ENCODE data around the gene GALP. TPM values are rescaled to one million over a fixed set of nuclear protein-coding genes. Genes with fewer than 3 reads are reported as not detected.

GALP gene
- total RNA-seq, 1 donor from 2014 or later, result not detected

Other genes starting within 250 kb of the GALP start
- not detected in 2 replicates for gene NLRP13, start 243.7 kb upstream of the GALP start, total RNA-seq
- not detected in 2 replicates for gene NLRP8, start 228.2 kb upstream of the GALP start, total RNA-seq
- gene NLRP5, start 189.2 kb upstream of the GALP start, total RNA-seq, result not detected in 2 replicates
- gene ZNF787, start 54.7 kb upstream of the GALP start, total RNA-seq, result 32.6 and 33.3 TPM in 2 replicates
- gene ZNF444, start 34.7 kb upstream of the GALP start, total RNA-seq, result 29.6 and 32.4 TPM in 2 replicates
- not detected in 2 replicates for gene ZSCAN5B, start 21.8 kb downstream of the GALP start, total RNA-seq
- not detected in 2 replicates for gene ZSCAN5C, start 26.3 kb downstream of the GALP start, total RNA-seq
- 2.8 and 3.7 TPM in 2 replicates for gene EDDM13, start 96.7 kb downstream of the GALP start, total RNA-seq
- 10.0 and 10.1 TPM in 2 replicates for gene ZSCAN5A, start 138.8 kb downstream of the GALP start, total RNA-seq
- 1.1 and 1.7 TPM in 2 replicates for gene ZNF582, start 217.5 kb downstream of the GALP start, total RNA-seq
- gene ZNF583, start 228.3 kb downstream of the GALP start, total RNA-seq, result 2.9 and 3.9 TPM in 2 replicates

Measured in T-helper 2 cell treated with Interferon-gamma antibody and Interleukin-4, amounts not matched to agents 100 ng/mL and 5 ng/mL, for 36 hours (primary cell).